ENCODE measurements around the gene SH3BP1.

DNA sequence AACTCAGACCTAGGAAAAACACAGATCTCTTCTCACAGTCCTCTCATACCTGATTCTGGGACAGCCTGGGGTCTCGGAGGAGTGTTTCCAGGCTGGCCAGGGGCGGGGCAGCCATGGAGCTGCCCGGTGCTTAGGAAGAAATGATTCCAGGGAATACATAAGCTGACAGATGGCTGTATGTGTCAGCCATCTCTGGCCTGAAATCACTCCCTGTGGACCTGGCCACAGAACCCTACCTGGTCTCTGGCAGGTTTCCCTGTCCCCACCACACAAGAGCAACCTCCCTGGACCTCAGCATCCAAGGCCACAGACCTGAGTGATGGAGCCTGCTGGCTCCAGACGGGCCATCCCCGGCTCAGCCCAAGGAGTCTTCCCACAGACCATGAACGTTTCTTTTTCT is 20.8 kb upstream of the SH3BP1 start:
- TF ChIP-seq EZH2phosphoT487 (IDR thresholded peaks at IDR 0.05; ENCODE audit: unreplicated experiment) (no peak), CTCF (conservative IDR thresholded peaks at IDR 0.05; ENCODE audit: low read depth in 2 of 2) (no peak), EZH2 (IDR thresholded peaks at IDR 0.05; ENCODE audit: low read depth, unreplicated experiment) (no peak), POLR2AphosphoS5 (IDR thresholded peaks at IDR 0.05; ENCODE audit: low read depth) (no peak), JUNB (IDR thresholded peaks at IDR 0.05; ENCODE audit: unreplicated experiment) (no peak), CREB1 (CRISPR knock-in tag; IDR thresholded peaks at IDR 0.05; ENCODE audit: low read depth) (no peak), ETS1 (IDR thresholded peaks at IDR 0.05) (no peak)
- TF ChIP-seq, protein P1, sequence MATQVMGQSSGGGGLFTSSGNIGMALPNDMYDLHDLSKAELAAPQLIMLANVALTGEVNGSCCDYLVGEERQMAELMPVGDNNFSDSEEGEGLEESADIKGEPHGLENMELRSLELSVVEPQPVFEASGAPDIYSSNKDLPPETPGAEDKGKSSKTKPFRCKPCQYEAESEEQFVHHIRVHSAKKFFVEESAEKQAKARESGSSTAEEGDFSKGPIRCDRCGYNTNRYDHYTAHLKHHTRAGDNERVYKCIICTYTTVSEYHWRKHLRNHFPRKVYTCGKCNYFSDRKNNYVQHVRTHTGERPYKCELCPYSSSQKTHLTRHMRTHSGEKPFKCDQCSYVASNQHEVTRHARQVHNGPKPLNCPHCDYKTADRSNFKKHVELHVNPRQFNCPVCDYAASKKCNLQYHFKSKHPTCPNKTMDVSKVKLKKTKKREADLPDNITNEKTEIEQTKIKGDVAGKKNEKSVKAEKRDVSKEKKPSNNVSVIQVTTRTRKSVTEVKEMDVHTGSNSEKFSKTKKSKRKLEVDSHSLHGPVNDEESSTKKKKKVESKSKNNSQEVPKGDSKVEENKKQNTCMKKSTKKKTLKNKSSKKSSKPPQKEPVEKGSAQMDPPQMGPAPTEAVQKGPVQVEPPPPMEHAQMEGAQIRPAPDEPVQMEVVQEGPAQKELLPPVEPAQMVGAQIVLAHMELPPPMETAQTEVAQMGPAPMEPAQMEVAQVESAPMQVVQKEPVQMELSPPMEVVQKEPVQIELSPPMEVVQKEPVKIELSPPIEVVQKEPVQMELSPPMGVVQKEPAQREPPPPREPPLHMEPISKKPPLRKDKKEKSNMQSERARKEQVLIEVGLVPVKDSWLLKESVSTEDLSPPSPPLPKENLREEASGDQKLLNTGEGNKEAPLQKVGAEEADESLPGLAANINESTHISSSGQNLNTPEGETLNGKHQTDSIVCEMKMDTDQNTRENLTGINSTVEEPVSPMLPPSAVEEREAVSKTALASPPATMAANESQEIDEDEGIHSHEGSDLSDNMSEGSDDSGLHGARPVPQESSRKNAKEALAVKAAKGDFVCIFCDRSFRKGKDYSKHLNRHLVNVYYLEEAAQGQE (IDR thresholded peaks at IDR 0.05; ENCODE audit: unreplicated experiment), result no peak

Measured in GM23338 (cell line).